Body of pancreas (tissue), 4 donors: Measurements from ENCODE around the gene SIX4.

Source experiments
- POLR2A ChIP-seq, 3 donors: fragments of 450-650 bp; IDR thresholded peaks; one replicate each; pipeline ENCODE4 v1.6.1; 2016; ENCODE audit warnings: antibody characterized with exemption in 3 of 3, mild to moderate bottlenecking in 2 of 3
- TF ChIP-seq, protein P1 (sequence below), 7 experiments: fragments of 450-650 bp in 4 of 7; fragments of 200-600 bp in 3 of 7; sonication (generic) in 3 of 7; IDR thresholded peaks; one replicate each; pipeline ENCODE4 v1.5.1; 2016 to 2019; ENCODE audit warnings: antibody characterized with exemption in 7 of 7

DNA sequence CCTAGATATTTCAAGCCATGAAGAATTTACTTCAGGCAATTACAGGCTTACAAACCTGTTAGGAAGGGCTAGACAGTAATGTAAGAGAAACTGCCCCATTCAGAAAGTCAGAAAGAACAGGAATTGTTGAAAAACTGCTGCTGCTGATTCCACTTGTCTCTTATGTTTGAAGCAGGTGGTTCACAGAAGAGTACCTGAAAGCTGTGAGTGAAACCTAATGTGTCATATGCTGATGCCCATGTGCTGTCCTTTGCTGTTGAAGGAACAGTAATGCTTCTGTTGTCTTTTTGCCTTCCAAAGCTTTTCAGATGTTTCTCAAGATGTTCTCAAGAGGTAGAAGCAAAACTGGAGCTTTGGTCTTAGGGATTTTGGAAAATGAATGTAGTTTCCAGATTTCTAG is 49.4 kb upstream of the SIX4 start:
- TF ChIP-seq, protein P1, sequence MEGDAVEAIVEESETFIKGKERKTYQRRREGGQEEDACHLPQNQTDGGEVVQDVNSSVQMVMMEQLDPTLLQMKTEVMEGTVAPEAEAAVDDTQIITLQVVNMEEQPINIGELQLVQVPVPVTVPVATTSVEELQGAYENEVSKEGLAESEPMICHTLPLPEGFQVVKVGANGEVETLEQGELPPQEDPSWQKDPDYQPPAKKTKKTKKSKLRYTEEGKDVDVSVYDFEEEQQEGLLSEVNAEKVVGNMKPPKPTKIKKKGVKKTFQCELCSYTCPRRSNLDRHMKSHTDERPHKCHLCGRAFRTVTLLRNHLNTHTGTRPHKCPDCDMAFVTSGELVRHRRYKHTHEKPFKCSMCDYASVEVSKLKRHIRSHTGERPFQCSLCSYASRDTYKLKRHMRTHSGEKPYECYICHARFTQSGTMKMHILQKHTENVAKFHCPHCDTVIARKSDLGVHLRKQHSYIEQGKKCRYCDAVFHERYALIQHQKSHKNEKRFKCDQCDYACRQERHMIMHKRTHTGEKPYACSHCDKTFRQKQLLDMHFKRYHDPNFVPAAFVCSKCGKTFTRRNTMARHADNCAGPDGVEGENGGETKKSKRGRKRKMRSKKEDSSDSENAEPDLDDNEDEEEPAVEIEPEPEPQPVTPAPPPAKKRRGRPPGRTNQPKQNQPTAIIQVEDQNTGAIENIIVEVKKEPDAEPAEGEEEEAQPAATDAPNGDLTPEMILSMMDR (IDR thresholded peaks at IDR 0.05) = no peak
- no peak for TF ChIP-seq POLR2A (IDR thresholded peaks at IDR 0.05)
